Activated CD8-positive, alpha-beta T cell treated with anti-CD3 and anti-CD28 coated beads for 36 hours (primary cell): ENCODE results near the gene AMOTL1. TPM values are rescaled to one million over a fixed set of nuclear protein-coding genes. Genes with fewer than 3 reads are reported as not detected.

Experiments
- ATAC-seq: fragments of 200-7000 bp; cut with Tn5 transposase; one replicate; pipeline ENCODE4 v1.10.0; 2021; ENCODE audit warnings: mild to moderate bottlenecking, moderate library complexity
- CTCF ChIA-PET: fragments of 350-600 bp; sonication (Branson Sonifier 250); formaldehyde crosslinking; loops from one replicate; lab custom pipeline; 2021; ENCODE audit warnings: antibody characterized with exemption; lab: Charles Lee
- POLR2A ChIA-PET: fragments of 350-600 bp; sonication (Branson Sonifier 250); formaldehyde crosslinking; loops from one replicate; lab custom pipeline; 2021; ENCODE audit warnings: antibody characterized with exemption; lab: Charles Lee
- DNase-seq: peaks from one replicate; pipeline ENCODE4 v3.0.0-alpha.2; 2020
- H3K27ac Mint-ChIP-seq: one replicate; pipeline ENCODE4 v1.8.0; 2021; ENCODE audit warnings: mild to moderate bottlenecking, mixed read lengths
- H3K27me3 Mint-ChIP-seq: one replicate; pipeline ENCODE4 v1.8.0; 2021; ENCODE audit warnings: mixed read lengths
- H3K36me3 Mint-ChIP-seq: one replicate; pipeline ENCODE4 v1.8.0; 2021; ENCODE audit warnings: low read depth, mixed read lengths
- H3K4me1 Mint-ChIP-seq: one replicate; pipeline ENCODE4 v1.8.0; 2021; ENCODE audit warnings: low read depth, mixed read lengths
- H3K4me3 Mint-ChIP-seq: one replicate; pipeline ENCODE4 v1.8.0; 2021; ENCODE audit warnings: mild to moderate bottlenecking, moderate library complexity, mixed read lengths
- H3K9me3 Mint-ChIP-seq: one replicate; pipeline ENCODE4 v1.8.0; 2021; ENCODE audit warnings: mixed read lengths
- intact Hi-C: fragments of 100-400 bp; cut with micrococcal nuclease; formaldehyde crosslinking; loops from one replicate; pipeline ENCODE4 v1.10.0; 2022
- total RNA-seq, 2 experiments: library from RNA; stranded (reverse); gene quantifications; one replicate each; pipeline ENCODE4 v1.2.3, GENCODE V29; 2021
- TF ChIP-seq, protein P1 (sequence below): fragments of 200-600 bp; IDR thresholded peaks from one replicate; pipeline ENCODE4 v1.8.0; 2022; ENCODE audit warnings: antibody characterized with exemption, mild to moderate bottlenecking

AMOTL1 gene
- total RNA-seq, 2 experiments from 2014 or later, result 1.5 to 1.7 TPM

DNA sequence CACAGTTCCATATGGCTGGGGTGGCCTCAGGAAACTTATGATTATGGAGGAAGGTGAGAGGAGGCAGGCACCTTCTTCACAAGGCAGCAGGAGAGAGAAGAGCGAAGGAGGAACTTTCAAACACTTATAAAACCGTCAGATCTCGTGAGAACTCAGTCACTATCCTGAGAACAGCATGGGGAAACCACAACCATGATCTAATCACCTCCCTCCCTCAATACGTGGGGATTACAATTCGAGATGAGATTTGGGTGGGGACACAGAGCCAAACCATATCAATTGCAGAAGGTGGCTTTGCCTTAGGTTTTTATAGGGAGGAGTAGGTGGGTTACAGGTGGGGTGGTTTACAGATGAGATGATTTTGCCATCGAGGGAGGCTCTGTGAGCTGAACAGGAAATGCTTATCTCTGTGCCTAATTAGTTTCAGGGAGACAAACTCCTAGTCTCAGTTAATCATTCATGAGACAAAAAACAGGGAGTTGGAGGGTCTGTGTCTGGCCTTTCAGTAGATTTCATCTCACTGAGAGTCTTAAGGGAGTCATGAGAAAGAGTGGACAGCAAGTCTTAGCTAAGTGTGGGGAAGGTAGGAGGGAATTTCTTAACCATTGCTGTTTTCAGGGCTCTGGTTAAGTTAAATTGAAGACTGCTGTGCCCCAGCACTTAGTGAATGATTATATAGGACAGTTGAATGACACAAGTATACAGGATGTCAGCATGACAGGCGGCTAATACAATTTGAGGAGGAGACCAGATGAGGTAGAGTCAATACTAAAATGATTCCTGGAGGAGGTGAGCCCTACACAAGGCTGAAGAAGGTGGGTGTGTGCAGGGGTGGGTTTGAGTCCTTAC, 157.5 kb downstream of the AMOTL1 start:
- intact Hi-C loops, result no loop called here
- ATAC-seq (peak; percentile 18), DNase-seq (no peak)
- H3K9me3 Mint-ChIP-seq, result peaks cover 13% of the 10 kb centered on the region
- H3K4me3 Mint-ChIP-seq, result no peak overlapping the region
- H3K27ac Mint-ChIP-seq, result peak overlapping the region; percentile 84
- no peaks in the 10 kb centered on the region for H3K27me3 Mint-ChIP-seq
- ChIA-PET POLR2A (interaction anchor here (0.6 kb wide), 1 partner anchor 194 kb away, joined by 3 read pairs; no protein-coding TSS in a partner anchor), CTCF (interaction anchor here (1.0 kb wide), 1 partner anchor 8 kb away, joined by 3 read pairs; no protein-coding TSS in a partner anchor)
- H3K4me1 Mint-ChIP-seq, result peaks cover 38% of the 10 kb centered on the region
- TF ChIP-seq, protein P1, sequence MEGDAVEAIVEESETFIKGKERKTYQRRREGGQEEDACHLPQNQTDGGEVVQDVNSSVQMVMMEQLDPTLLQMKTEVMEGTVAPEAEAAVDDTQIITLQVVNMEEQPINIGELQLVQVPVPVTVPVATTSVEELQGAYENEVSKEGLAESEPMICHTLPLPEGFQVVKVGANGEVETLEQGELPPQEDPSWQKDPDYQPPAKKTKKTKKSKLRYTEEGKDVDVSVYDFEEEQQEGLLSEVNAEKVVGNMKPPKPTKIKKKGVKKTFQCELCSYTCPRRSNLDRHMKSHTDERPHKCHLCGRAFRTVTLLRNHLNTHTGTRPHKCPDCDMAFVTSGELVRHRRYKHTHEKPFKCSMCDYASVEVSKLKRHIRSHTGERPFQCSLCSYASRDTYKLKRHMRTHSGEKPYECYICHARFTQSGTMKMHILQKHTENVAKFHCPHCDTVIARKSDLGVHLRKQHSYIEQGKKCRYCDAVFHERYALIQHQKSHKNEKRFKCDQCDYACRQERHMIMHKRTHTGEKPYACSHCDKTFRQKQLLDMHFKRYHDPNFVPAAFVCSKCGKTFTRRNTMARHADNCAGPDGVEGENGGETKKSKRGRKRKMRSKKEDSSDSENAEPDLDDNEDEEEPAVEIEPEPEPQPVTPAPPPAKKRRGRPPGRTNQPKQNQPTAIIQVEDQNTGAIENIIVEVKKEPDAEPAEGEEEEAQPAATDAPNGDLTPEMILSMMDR, result no peak
- peaks cover 14% of the 10 kb centered on the region for H3K36me3 Mint-ChIP-seq

DNA sequence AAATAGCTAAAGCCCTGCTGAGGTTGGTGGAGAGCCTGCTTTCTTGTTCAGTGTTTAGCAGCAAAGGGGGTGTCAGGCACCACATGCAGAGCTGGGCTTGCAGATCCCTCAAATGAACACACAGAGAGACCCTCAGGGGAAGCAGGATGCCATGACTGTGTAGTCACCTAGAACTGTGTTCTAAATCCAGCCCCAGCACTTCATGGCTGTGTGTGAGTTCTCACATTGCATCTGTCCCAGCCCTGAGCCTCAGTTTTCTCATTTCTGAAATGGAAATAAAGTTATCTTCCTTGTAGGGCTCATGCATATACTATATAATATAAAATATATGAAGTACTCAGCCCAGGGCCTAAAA, 158.1 kb downstream of the AMOTL1 start:
- ATAC-seq (no peak), DNase-seq (no peak)
- Mint-ChIP-seq H3K27ac (peak overlapping the region; percentile 84), H3K9me3 (peaks cover 13% of the 10 kb centered on the region), H3K27me3 (no peaks in the 10 kb centered on the region), H3K4me3 (no peak overlapping the region), H3K4me1 (peaks cover 38% of the 10 kb centered on the region), H3K36me3 (peaks cover 14% of the 10 kb centered on the region)
- ChIA-PET POLR2A (no interaction called here), CTCF (no interaction called here)
- intact Hi-C loops, result no loop called here
- TF ChIP-seq, protein P1, result no peak

Other genes starting within 250 kb of the AMOTL1 start
- gene FUT4, start 224.4 kb upstream of the AMOTL1 start, total RNA-seq, result 1 to 10 TPM; 3.9 TPM
- under 1 TPM; 0.36 to 0.50 TPM for gene PIWIL4, start 201.0 kb upstream of the AMOTL1 start, total RNA-seq
- 10 to 100 TPM; 72.5 to 76.4 TPM for gene CWC15, start 205.2 kb downstream of the AMOTL1 start, total RNA-seq
- gene KDM4D, start 205.4 kb downstream of the AMOTL1 start, total RNA-seq, result 1 to 10 TPM; 1.1 to 1.6 TPM